ENCODE data around the gene WDR41.
A peak's percentile ranks its signal among the peaks of the same experiment; 100 is the strongest.

The WDR41 gene

DNA sequence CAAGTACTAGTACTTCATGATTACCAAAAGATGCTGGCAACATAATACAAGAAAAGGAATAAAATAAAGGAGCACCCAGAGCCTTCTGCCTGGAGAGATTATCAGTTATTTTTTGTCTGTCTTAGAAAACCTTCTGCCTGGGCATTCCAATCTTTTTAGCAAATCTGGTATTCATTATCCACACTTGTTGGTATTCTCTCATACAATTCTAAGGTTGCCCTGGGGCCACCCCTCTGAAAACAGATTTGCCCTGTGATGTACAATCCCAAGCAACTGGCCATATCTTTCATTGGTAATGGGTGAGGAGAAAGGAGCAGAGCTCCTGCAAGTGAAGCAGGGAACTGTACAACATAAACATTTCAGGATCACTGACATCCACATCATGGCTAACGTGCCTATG lies 47.8 kb downstream of the WDR41 start:
- DNase-seq, result no peak

DNA sequence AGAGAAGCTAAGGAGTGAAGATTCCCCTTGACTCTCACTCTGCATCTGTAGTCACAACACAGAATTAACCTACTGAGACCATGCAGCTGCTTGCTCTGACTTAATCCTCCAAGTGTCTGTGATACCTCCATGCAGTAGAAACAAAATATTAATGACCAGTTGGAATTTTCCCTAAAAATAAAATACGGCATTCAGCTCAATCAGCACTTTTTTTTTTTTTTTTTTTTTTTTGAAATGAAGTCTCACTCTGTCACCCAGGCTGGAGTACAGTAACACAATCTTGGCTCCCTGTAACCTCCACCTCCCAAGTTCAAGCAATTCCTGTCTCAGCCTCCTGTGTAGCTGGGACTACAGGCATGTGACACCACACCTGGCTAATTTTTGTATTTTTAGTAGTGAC lies 48.4 kb downstream of the WDR41 start:
- DNase-seq, result no peak

- DNase-seq, result no peak
These were observed 54.0 kb downstream of the WDR41 start for GRCh38 chr5:77438071-77438470.

DNA sequence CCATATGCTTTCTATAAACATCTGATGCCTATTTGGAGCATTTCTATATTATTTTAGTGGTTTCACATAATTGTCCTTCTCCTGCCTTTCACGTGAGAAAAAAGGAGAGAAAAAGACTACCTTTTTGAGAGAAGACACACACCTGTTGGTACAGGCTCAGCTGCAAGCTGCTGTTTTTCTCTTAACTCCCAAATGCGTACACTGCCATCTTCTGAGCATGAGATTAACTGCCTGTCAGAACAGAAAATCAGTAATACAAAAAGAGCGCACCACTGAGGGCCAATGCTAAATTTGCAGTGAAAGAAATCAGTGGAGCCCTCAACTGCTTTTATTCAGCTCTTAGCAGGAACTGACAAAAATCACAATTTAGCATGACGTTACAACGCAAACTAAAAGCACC lies 54.9 kb downstream of the WDR41 start:
- no peak for DNase-seq

DNA sequence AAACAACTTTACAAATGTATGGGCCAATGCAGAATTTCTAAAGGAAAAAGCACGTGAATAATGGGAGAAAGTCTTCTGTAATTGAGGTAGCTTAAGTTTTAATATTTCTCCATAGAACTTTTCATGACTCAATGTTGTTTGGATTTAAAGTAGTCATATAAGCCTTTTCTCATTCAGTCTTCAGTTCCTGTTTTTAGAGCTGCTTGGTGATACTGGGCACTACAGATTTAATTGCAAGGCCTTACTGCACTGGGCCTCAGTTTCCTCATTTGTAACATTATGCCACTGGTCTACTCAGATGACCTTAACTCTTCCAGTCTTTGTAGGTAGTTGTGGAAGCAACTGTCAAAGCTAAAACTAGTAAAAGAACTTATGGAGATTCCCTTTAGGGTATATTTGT lies 60.4 kb downstream of the WDR41 start:
- no peak for DNase-seq

DNA sequence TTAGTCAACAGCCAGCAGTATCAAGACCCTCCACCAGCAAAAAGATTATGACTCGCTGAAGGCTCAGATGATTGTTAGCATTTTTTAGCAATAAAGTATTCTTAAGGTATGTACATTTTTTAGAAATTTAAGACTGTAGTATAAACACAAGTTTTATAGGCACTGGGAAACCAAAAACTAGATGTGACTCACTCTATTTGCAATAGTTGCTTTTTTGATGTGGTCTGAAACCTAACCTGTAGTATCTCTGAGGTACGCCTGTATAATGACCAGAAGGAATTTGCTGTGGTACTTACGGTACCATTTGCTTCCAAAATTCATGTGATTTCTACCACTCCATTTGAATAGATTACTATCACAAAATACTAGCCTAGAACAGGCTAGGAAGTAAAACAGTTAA lies 60.8 kb downstream of the WDR41 start:
- no peak for DNase-seq

GRCh38 chr5:77430726-77431125 lies 61.4 kb downstream of the WDR41 start:
- no peak for DNase-seq

DNA sequence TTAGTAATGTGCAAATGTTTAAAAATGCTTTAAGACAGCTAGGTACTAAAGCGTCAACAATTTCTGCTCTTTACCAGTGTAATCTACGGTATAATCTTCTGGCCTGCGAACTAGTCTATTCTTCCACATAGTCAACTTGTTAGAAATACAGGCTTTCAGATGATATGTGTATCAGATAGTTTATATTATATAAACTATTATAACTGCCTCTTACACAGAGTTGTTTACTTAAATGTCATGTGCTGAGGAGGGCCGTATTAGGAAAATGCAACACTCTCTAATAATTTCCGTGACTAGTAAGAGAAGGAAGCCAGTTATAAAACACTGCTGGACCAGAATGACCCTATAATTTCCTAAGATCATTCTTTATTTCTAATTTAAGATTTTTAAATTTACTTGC lies 63.6 kb downstream of the WDR41 start:
- DNase-seq, result no peak

DNA sequence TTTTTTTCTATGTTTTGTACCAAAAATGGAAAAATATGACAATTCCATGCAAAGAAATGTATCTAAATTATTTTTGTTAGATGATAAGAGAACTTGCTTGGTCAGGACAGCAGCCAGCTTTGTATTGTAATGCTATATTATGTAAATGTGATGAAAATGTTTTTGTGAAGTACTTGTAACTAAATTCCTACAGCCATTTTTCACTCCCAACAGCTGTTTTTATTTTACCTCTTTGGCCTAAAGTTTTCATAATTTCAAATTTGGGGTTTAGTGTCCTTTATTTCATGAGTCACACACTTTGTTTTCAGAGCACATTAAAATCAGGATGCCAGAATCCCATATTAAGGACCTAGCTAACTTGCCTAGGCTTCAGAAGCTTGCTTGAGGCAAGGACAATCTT lies 64.1 kb downstream of the WDR41 start:
- no peak for DNase-seq

DNA sequence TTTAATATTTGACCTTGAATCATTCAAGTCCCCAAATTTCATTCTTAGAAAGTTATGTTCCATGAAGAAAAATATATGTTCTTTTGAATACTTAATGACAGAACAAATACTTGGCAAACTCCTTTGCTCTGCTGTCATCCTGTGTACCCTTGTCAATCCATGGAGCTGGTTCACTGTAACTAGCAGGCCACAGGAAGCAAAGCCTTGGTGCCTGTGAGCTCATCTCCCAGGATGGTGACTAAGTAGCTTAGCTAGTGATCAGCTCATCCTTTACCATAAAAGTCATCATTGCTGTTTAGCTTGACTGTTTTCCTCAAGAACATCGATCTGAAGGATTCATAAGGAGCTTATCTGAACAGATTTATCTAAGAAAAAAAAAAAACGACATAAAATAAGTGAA lies 65.4 kb downstream of the WDR41 start:
- DNase-seq, result no peak

DNA sequence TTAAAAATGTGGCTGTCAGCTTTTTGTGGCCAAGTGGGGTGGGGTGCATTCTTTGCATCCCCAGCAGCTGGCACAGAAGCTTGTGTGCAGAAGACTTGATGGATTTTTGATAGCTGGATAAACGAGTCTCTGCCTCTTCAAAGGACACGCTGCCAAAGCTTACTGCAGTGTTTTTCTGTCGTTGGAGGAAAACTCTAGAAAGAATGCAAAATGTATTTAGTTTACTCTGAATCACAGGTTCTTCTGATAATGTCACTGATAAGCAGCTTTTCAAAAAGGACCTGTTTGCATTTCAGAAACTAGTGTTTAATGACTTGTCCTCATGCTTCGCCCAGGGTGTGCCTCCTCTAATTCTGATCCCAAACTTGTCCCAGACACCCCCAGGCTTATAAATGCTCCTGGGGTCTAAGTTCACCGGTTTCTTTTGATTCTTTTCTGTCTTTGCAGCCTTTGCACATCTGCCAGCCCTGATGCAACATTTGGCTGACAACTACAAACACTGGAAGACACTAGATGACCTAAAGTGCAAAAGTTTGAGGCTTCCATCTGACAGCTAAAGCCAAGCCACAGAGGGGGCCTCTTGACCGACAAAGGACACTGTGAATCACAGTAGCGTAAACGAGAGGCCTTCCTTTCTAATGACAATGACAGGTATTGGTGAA lies 66.0 kb downstream of the WDR41 start:
- DNase-seq, result no peak

GRCh38 chr5:77425420-77425819 lies 66.7 kb downstream of the WDR41 start:
- no peak for DNase-seq

GRCh38 chr5:77424921-77425320 lies 67.2 kb downstream of the WDR41 start:
- no peak for DNase-seq

DNA sequence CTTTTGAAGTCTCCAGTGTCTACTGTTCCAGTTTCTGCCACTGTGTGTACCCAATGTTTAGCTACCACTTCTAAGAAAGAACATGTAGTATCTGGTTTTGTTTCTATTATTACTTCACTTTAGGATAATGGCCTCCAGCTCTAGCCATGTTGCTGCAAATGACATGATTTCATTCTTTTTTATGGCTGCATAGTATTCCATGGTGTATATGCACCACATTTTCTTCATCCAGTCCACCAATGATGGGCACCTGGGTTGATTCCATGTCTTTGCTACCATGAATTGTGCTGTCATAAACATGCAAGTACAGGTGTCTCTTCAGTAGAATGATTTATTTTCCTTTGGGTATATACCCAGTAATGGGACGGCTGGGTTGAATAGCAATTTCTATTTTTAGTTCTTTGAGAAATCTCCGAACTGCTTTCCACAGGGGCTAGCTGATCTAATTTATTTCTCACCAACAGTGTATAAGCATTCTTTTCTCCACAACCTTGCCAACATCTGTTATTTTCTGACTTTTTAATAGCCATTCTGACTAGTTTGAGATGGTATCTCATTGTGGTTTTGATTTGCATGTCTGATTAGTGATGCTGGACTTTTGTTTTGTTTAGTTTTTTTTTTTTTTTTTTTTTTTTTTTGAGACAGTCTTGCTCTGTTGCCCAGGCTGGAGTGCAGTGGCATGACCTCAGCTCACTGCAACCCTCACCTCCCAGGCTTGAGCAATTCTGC lies 68.9 kb downstream of the WDR41 start:
- no peak for DNase-seq

GRCh38 chr5:77420940-77421339 lies 71.2 kb downstream of the WDR41 start:
- no peak for DNase-seq

DNA sequence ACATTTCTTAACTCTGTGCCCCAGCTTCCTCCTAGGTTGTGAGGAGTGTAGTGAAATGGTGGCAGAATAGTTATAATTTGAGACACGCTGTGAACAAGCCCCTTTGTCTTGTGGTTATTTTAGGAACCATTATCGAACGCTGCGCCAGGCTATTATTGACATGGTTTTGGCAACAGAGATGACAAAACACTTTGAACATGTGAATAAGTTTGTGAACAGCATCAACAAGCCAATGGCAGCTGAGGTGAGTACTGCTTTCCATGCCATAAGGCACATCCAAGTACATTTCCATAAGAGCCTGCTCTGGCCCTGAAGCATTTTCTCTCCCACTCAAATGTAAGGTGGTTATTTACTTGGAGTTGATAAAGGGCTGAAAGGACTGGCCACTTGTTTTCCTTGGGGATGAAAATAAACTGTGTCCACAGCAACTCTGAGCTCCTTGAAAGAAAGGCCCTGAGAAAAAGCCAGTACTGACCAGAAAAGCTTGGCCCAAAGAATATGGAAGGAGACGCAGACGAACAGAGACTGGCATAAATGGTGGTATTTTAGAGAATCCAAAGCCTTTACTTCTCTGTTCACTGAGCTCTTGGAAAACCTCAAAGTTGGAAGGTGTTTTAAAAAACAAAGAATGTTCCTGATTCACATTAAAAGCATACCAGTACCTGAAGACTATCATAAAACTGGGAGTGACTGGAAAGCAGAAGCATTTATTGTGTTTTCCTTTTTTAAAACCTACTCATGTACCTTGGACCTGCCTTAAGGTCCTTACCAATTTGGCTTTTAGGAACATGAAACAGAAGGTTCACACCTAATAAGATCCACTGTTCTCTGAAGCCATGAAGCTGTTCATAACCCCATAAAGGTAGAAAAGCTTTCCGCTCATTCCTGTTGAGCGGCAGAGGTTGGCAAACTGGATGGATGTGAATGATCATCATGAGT lies 72.2 kb downstream of the WDR41 start:
- no peak for DNase-seq

GRCh38 chr5:77418601-77419581 lies 73.2 kb downstream of the WDR41 start:
- DNase-seq, result no peak

- no peak for DNase-seq
These were observed 74.0 kb downstream of the WDR41 start for GRCh38 chr5:77418162-77418561.

DNA sequence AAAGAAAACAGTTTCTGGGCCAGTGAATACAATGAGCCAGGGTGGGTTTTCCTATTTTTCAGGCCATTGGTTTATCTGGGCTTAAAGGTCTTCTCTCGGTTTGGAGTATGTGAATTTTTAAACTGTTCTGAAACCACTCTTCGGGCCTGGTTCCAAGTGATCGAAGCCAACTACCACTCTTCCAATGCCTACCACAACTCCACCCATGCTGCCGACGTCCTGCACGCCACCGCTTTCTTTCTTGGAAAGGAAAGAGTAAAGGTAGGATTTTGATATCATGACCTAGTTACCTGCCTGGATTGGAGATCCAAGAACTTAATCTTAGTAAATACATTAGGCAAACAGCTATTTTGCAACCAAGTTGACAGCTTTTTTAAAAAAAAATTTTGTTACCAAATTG lies 79.1 kb downstream of the WDR41 start:
- DNase-seq, result no peak

DNA sequence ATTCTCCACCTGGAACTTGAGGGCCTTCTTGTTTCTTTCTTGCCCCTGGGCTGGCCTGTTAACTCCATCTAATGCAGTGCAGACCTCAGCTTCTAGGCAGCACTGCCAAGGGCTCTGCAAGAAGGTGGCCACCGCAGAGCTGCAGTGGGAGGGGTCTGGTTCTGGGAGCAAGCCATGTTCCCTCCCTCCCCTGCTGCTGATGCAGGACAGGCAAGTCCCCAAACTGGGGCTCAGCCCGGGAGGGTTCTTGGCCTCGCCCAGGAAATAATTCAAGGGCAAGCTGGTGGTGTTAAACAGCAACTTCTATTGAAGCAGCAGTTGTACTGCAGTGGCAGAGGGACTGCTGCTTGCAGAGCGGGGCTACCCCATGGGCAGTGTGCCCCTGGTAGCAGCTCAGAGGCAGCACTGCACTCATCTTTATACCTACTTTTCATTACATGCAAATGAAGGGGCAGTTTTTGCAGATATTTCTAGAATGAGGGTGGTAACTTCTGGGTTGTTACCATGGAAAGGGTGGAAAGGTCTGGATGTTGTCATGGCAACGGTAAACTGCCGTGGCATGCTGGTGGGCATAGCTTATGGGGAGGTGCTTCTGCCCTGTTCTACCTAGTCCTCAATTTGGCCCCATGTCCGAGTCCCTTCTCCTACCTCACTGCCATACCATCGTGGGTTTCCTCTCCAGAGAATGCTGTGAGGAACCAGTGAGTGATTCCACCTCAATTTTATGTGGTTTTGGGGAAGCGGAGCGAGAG lies 82.1 kb downstream of the WDR41 start:
- peak in 1 of 2 experiments; percentile 64 for DNase-seq

DNA sequence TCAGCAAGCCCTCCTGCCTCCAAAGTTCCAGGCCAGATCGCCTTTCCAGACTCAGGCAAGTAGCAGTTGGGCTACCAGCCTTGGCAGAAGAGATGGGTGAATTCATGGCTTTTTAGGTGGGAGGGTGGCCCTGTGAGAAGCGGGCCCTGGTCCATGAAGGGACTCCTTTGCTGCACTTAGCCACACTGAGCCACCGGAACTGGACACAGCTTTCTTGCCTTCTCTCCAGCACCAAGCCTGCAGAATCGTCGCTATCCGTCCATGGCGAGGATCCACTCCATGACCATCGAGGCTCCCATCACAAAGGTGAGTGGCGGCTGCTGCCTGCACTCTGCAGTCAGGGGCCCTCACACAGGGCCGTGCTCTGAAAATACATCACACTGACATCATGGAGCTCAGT lies 85.0 kb downstream of the WDR41 start:
- no peak for DNase-seq

- DNase-seq, result no peak
These were observed 89.3 kb downstream of the WDR41 start for GRCh38 chr5:77402796-77403195.

All from NCI-H446 (cell line).